ENCODE data around the gene ISG15. TPM values are rescaled to one million over a fixed set of nuclear protein-coding genes. Genes with fewer than 3 reads are reported as not detected.

The ISG15 gene
- total RNA-seq, 6 experiments from 2014 or later: 38.4 to 89.1 (median 42.1) TPM

DNA sequence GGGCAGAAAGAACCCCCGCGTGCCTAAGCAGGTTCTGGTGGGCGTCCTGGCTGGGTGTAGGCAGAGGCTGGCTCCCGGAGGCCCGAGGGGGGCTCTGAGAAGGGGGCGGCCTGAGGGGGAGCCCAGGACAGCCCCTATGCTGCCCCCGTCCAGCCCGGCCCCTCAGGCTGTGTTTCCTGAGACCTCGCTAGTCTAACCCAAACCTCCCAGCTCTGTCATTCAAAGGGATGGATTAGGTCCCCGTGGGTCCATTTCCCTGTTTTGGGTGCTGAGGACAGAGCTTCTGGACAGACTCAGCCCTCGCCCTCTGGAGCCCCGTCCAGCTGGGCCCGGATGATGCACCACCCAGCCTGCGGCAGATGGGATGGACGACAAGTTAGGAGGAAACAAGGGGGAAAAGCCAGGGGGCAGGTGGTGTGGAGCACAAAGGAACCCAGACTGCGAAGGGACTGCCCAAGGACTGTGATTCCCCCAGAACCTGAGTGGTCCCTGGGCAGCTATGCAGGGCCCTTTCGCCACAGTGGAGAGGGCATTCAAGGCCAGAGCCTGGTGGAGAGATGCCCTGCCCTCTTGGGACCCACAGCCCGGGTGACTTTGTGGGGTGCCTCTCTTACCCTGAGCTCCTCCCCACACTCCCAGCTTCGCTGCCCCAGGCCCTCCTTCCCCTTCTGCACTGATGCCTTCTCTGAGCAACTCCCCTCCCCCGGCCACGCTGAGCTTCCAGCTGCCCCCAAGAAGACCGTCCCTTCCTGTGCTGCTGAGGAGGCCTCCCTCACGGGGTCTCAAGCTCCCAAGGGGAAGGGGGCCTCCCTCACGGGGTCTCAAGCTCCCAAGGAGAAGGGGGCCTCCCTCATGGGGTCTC is 16.2 kb upstream of the ISG15 start:
- Mint-ChIP-seq H3K9me3 (peaks cover 12% of the 10 kb centered on the region), H3K27ac (no peak overlapping the region), H3K4me3 (no peak overlapping the region), H3K27me3 (ENCODE audit: insufficient read depth) (peaks cover 13% of the 10 kb centered on the region), H3K4me1 (ENCODE audit: low read depth) (peaks cover 11% of the 10 kb centered on the region), H3K36me3 (ENCODE audit: low read depth) (peaks cover 10% of the 10 kb centered on the region)
- TF ChIP-seq, protein P1, sequence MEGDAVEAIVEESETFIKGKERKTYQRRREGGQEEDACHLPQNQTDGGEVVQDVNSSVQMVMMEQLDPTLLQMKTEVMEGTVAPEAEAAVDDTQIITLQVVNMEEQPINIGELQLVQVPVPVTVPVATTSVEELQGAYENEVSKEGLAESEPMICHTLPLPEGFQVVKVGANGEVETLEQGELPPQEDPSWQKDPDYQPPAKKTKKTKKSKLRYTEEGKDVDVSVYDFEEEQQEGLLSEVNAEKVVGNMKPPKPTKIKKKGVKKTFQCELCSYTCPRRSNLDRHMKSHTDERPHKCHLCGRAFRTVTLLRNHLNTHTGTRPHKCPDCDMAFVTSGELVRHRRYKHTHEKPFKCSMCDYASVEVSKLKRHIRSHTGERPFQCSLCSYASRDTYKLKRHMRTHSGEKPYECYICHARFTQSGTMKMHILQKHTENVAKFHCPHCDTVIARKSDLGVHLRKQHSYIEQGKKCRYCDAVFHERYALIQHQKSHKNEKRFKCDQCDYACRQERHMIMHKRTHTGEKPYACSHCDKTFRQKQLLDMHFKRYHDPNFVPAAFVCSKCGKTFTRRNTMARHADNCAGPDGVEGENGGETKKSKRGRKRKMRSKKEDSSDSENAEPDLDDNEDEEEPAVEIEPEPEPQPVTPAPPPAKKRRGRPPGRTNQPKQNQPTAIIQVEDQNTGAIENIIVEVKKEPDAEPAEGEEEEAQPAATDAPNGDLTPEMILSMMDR (IDR thresholded peaks at IDR 0.05): no peak
- DNase-seq: no peak

DNA sequence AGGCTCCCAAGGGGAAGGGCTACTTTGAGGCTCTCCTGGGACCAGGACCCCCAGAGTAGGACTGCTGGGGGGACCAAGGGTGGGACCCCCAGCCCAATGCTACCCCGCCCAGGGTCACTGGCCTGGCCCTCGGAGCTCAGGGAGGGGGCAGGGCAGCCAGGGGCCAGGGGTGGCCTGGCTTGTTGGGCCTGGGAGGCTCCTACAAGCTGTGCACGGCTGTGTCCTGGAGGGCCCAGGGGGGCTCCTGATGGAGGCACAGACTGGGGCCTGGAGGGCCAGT is 15.6 kb upstream of the ISG15 start:
- no peak for DNase-seq
- Mint-ChIP-seq H3K27me3 (ENCODE audit: insufficient read depth) (peaks cover 11% of the 10 kb centered on the region), H3K9me3 (peaks cover 6% of the 10 kb centered on the region), H3K36me3 (ENCODE audit: low read depth) (peaks cover 4% of the 10 kb centered on the region), H3K4me3 (no peak overlapping the region), H3K4me1 (ENCODE audit: low read depth) (peaks cover 11% of the 10 kb centered on the region), H3K27ac (no peak overlapping the region)
- TF ChIP-seq, protein P1 (IDR thresholded peaks at IDR 0.05): no peak

DNA sequence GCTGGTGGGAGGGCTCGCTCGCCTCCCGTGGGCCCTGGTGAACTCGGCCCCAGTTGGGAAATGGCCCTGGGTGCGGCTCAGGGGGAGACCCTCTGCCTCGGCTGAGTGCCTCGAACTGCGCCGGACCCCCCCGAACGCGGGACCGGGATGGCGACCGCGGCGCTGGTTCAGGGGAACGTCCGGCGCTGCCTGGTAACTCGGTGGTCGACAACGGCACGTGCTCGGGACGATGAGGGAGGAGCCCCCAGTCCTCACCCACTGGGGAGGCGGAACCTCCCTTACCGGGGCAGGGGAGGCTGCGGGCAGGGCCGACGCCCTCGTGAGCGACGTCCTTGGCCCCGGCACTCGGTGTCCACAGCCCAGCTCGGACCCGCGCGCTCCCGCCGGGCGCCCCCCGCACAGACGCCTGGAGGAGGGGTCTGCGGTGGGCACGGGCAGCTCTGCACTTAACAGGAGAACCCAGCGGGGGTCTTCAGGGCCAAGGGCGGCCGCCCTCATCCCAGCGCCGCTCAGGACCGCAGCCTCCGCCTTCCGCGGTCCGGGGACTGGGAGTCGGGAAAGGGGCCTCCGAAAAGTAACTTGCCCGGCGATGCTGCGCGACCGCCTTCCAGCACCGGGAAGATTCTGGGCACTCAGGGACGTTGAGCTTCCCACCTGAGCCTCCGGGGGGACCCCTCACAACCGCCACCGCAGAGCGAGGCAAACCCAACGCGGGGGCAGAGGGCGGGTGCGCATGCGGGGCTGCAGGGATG is 15.1 kb upstream of the ISG15 start:
- no peak for DNase-seq
- Mint-ChIP-seq H3K27me3 (ENCODE audit: insufficient read depth) (peaks cover 11% of the 10 kb centered on the region), H3K4me3 (no peak overlapping the region), H3K4me1 (ENCODE audit: low read depth) (peaks cover 11% of the 10 kb centered on the region), H3K27ac (no peak overlapping the region), H3K36me3 (ENCODE audit: low read depth) (no peaks in the 10 kb centered on the region), H3K9me3 (peaks cover 1% of the 10 kb centered on the region; the same call in 1 of the 2 replicates)
- TF ChIP-seq, protein P1 (IDR thresholded peaks at IDR 0.05): no peak

DNA sequence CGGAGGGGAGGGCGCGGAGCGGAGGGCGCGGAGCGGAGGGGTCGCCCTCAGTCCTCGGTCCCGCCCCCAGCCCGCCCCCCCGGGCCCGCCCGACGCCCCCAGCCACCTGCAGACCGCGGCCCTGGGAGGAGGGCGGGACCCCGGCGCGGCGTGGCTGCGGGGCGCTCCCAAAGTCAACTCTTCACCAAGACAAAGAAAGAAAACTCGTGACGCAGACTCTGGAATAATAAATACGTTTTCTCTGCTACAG is 14.6 kb upstream of the ISG15 start:
- peaks cover 11% of the 10 kb centered on the region for H3K4me1 Mint-ChIP-seq (ENCODE audit: low read depth)
- no peaks in the 10 kb centered on the region for H3K36me3 Mint-ChIP-seq (ENCODE audit: low read depth)
- TF ChIP-seq, protein P1 (IDR thresholded peaks at IDR 0.05): no peak
- peaks cover 11% of the 10 kb centered on the region for H3K27me3 Mint-ChIP-seq (ENCODE audit: insufficient read depth)
- no peak for DNase-seq
- H3K9me3 Mint-ChIP-seq: no peaks in the 10 kb centered on the region
- no peak overlapping the region for H3K27ac Mint-ChIP-seq
- no peak overlapping the region for H3K4me3 Mint-ChIP-seq

GRCh38 chr1:998995-999724 is 14.1 kb upstream of the ISG15 start:
- peaks cover 11% of the 10 kb centered on the region for H3K4me1 Mint-ChIP-seq (ENCODE audit: low read depth)
- DNase-seq: no peak

More at GRCh38 chr1:998995-999724, 14.1 kb upstream of the ISG15 start:
- no peaks in the 10 kb centered on the region for H3K36me3 Mint-ChIP-seq (ENCODE audit: low read depth)
- TF ChIP-seq, protein P1 (IDR thresholded peaks at IDR 0.05): no peak
- H3K27ac Mint-ChIP-seq: no peak overlapping the region
- H3K9me3 Mint-ChIP-seq: no peaks in the 10 kb centered on the region
- H3K4me3 Mint-ChIP-seq: peak overlapping the region; percentile 71
- H3K27me3 Mint-ChIP-seq (ENCODE audit: insufficient read depth): peaks cover 9% of the 10 kb centered on the region

Measured in HFFc6 (cell line).